ENCODE data around the gene PRC1. TPM values are rescaled to one million over a fixed set of nuclear protein-coding genes. Genes with fewer than 3 reads are reported as not detected.
A peak's percentile ranks its signal among the peaks of the same experiment; 100 is the strongest.

Gene PRC1
- total RNA-seq, 2 donors from 2014 or later: 4.8 to 12.9 TPM

- peaks cover 53% of the 10 kb centered on the region for H3K36me3 ChIP-seq
- H3K4me3 ChIP-seq: no peak overlapping the region
- no peaks in the 10 kb centered on the region for H3K9me3 ChIP-seq
- H3K27me3 ChIP-seq: no peaks in the 10 kb centered on the region
- DNase-seq (ENCODE audit: low spot score): no peak
- no peaks in the 10 kb centered on the region for H3K4me1 ChIP-seq
- H3K27ac ChIP-seq: no peak overlapping the region
- TF ChIP-seq, protein P1, sequence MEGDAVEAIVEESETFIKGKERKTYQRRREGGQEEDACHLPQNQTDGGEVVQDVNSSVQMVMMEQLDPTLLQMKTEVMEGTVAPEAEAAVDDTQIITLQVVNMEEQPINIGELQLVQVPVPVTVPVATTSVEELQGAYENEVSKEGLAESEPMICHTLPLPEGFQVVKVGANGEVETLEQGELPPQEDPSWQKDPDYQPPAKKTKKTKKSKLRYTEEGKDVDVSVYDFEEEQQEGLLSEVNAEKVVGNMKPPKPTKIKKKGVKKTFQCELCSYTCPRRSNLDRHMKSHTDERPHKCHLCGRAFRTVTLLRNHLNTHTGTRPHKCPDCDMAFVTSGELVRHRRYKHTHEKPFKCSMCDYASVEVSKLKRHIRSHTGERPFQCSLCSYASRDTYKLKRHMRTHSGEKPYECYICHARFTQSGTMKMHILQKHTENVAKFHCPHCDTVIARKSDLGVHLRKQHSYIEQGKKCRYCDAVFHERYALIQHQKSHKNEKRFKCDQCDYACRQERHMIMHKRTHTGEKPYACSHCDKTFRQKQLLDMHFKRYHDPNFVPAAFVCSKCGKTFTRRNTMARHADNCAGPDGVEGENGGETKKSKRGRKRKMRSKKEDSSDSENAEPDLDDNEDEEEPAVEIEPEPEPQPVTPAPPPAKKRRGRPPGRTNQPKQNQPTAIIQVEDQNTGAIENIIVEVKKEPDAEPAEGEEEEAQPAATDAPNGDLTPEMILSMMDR (IDR thresholded peaks at IDR 0.05): no peak
These were observed 6.9 kb upstream of the PRC1 start for GRCh38 chr15:91001209-91001608.

DNA sequence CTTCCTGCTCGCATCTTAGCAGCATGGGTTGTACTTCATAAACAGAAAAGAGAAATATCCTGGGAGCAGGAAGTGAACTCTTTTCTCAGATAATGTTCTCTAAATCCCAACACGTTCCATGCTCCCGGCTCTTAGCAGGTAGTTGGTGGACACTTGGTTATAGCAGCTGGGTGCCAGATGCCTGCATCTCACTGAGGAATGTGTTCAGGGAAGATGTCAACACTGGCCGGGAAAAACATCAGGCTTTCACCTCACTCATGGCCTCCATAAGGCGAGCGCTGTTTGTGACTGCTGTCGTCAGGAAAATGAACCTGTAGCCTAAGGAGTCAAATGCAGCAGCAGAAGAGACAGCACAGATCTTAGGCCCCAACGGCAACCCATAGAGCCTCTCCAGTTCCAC, 4.4 kb upstream of the PRC1 start:
- peaks cover 0 to 2% of the 10 kb centered on the region in 2 donors for H3K4me1 ChIP-seq
- no peak overlapping the region for H3K27ac ChIP-seq
- TF ChIP-seq, protein P1 (IDR thresholded peaks at IDR 0.05): no peak
- no peaks in the 10 kb centered on the region for H3K9me3 ChIP-seq
- H3K4me3 ChIP-seq: no peak overlapping the region
- no peak for DNase-seq (ENCODE audit: low spot score)
- H3K27me3 ChIP-seq: no peaks in the 10 kb centered on the region
- peaks cover 29% of the 10 kb centered on the region for H3K36me3 ChIP-seq

DNA sequence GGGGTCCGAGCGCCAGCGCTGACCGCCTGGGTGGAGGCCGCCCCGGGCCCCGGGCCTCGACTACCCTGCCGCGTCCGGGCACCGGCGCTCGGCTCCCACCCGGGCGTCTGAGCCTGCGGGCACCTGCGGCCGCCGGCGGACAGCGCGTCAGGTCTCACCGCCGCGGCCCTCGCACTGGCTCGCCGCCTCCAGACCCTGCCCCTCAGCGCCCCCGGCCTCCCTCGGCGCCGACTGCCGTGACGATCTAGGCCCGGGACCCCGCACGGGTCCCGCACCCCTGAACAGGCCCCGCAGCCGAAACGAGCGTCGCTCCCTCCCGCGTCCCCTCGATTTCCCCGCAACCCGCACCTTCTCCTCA, 297 bp downstream of the PRC1 start:
- TF ChIP-seq, protein P1 (IDR thresholded peaks at IDR 0.05): no peak
- H3K36me3 ChIP-seq: peaks cover 6% of the 10 kb centered on the region
- no peak for DNase-seq (ENCODE audit: low spot score)
- no peaks in the 10 kb centered on the region for H3K9me3 ChIP-seq
- H3K27me3 ChIP-seq: no peaks in the 10 kb centered on the region
- H3K27ac ChIP-seq: peak overlapping the region; percentile 88 to 89
- H3K4me1 ChIP-seq: peaks cover 0 to 8% of the 10 kb centered on the region in 2 donors
- peak overlapping the region; percentile 83 for H3K4me3 ChIP-seq

DNA sequence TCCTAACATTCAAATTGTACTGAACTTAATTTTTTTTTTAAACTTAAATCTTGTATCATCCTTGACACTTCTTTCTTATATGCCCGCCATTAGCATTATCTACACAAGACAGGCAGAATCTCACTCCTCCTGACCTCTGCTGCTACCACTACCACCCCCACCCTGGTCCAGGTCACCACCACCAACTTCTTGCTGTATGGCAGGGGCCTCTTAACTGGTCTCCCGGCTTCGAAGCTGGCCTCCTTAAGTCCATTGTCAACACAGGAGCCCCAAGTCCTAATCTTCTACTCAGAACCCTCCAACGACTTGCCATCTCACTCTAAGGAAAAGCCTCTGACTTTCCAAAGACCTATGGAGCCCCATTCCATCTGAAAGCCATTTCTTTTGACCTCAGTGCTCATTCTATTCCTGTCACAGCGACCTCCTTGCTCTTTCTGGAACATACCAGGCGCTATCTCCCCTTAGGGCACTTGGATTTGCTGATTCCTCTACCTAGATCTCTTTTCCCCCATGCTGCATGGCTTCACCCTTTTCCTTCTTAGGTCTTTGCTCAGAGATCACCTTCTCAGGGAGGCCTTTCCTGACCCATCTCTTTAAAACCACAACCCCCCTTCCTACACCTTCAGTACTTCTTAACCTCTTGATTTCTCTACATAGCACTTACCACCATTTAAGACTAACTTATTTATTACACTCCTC, 2.6 kb downstream of the PRC1 start:
- Histone ChIP-seq H3K4me3 (no peak overlapping the region), H3K27ac (no peak overlapping the region), H3K4me1 (peaks cover 0 to 8% of the 10 kb centered on the region in 2 donors), H3K27me3 (no peaks in the 10 kb centered on the region), H3K36me3 (no peaks in the 10 kb centered on the region), H3K9me3 (no peaks in the 10 kb centered on the region)
- no peak for DNase-seq (ENCODE audit: low spot score)
- TF ChIP-seq, protein P1 (IDR thresholded peaks at IDR 0.05): no peak

GRCh38 chr15:90990446-90990845, 3.9 kb downstream of the PRC1 start:
- TF ChIP-seq, protein P1 (IDR thresholded peaks at IDR 0.05): no peak
- Histone ChIP-seq H3K4me3 (no peak overlapping the region), H3K9me3 (no peaks in the 10 kb centered on the region), H3K4me1 (peaks cover 0 to 8% of the 10 kb centered on the region in 2 donors), H3K36me3 (no peaks in the 10 kb centered on the region), H3K27ac (no peak overlapping the region), H3K27me3 (no peaks in the 10 kb centered on the region)
- no peak for DNase-seq (ENCODE audit: low spot score)

Measured in right atrium auricular region (tissue), 2 donors.